NCI-H1092 treated with DMSO at 0.1 percent for 48 hours (cell line): ENCODE results near the gene NAPG.
"Not testable (repeated sequence)": the region's sequence is repeated elsewhere in the genome, so short reads cannot be mapped to it uniquely, and the experiment has no call there.

Source experiments
- DNase-seq: peaks from one replicate; lab custom pipeline; 2025; lab: John Stamatoyannopoulos, UW

Gene NAPG

DNA sequence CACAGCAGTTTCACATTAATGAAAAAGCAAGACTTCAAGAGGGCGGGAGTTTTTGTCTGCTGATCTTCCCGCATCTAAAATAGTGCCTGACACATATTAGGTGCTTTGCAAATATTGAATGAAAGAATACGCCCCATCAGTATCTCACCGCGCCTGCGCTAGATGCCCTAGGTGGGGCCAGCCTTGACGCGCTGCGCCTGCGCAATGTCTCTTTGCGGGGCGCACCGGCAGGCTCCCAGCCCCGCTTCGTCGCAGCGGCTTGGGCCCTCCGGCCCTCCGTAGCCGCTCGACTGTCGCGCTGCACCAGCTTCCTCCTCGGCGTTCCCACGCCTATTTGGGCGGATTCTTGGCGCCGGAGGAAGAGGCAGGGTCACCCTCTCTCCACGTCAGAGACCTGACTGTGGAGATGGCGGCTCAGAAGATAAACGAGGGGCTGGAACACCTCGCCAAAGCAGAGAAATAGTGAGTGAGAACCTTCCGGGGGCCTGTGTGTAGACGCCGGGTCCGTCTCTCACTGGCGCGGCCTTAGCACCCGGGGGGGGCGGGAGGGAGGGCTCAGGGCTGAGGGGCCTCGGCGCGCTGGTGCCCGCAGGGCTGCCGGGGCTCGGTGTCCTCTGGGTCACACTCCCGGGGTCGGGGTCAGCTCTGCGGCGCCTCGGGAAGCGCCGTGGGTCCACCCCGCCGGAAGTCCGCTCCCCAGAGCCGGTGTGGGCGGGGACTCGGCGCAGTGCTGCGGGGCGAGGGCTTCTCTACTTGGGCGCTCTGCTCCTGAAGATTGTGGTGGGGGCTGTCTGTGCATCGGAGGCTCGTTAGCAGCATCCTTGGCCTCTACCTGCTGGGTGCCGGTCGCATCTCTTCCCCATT lies at the start of gene NAPG:
Gene NAPG, plus strand, starts transcription at position 331 of the 864 bp plus-strand sequence. Its CDS starts 76 bp downstream, at position 407.
- DNase-seq = peak; percentile 84

DNA sequence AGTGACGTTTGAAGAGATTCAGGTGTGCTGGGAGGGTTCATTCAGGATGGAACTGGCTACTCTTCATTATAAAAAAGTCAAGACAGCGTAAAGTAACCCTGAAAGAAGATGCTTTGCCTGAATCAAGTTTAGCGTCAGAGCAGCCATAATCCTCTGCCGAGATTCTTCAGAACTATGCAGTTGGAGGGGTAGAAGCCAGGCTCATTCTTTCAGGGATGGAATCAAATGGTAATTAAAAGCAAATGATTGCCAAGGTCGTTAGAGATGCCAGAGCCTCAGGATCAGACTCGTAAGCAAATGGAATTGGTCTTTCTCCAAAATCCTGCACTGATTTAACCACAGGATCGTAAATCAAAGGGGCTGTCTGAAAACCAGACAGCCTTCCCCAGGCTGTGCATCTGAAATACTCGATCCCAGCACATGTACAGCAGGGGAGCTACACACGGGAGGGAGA lies 49.5 kb upstream of the NAPG start:
- DNase-seq = no peak

DNA sequence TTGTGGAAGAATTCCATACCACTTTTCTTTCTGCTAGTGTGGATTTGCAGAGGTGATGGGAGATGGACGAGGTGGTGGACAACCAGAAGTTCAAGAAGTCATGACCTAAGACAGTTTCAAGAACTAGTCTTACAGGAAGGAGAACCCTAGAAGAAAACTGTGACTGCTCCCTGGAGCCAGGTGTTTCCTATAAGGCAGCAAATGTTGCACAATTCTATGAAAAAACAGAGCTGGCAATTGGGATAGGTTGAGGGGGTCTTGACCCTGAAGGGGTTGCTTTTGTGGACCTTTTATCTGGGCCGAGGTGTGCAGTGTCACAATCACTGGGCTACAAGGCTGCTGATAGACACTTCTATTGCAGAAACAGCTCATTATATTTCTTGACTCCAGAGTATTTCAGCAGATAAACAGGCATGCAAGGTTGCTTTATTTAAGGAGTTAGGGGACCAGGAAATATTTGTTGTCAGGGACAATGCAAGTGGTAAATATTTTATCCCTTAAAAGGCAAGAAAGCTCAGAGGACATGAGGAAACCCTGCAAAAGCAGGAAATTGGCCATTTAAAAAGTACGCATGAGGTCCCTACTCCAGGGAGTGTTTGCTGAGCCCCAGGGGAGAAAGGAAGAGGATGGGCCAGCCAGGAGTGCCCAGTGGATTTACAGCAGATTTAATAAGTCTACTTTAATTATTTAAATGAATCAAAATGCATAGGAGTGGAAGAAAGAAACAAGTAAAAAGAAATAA lies 48.5 kb upstream of the NAPG start:
- no peak for DNase-seq

DNA sequence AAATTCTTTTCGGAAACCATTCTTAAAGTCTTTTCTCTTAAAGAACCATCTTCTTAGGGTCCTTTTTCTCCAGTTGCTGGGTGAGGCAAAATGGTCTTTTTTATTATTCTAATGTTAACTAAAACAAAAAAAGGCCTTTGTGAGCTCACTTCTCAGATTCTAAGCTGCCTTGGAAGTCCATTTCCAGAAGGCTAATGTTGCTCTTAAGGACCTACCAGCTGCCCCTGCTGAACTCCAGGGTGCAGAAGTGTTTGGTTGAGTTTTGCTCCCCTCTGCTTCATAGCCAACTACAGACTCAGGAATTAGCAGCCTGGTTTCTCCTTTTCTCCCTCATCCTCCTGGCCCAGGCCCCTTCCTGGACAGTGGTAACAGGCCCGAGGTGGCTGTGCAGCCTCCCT lies 48.0 kb upstream of the NAPG start:
- DNase-seq = no peak

DNA sequence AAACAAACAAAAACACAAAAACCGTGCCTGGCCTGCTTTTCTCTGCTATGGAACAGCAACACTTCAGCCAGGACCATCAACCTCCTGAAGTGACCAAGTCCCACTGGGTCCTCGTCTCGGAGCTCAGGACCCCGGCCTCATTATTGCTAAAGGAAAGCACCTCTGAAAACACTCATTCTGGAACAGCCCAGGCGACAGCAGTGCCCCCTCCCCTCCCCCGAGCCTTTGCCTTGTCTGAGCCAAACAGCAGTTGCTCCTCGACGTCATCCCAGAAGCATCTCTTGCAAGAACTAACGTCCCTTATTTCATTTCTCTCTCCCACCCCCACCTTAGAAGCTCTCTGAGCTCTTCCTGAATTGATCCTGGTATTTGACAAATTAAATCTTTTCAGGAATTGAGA lies 44.0 kb upstream of the NAPG start:
- no peak for DNase-seq

DNA sequence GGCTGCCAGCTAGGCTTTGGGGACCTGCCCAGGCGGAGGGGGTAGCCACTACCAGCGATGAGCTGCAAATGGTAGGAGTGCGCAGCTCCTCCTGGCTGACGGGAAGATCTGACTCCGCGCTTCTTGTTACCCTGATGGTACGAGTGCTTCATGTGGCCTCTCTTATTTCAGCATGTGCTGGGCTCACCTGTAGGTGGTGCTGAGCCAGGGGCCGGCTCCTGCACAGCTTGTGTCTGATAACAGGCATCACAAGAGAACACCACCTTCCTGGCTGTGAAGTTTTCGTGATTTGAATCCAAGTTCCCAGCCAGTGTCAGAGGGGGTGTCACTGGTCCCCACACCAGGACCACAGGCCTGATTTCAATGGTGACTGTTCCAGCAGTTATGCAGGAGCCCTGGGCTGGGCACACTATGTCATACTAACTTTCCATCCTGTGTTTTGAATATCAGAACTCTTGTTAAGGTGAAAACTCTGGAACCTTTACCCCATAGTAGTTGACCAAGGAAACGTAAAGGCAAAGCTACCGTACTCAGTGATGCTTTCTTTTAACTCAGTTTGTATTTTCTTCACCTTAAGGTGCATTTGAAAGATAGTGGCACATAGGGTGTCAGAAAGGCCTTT lies 43.4 kb upstream of the NAPG start:
- no peak for DNase-seq

DNA sequence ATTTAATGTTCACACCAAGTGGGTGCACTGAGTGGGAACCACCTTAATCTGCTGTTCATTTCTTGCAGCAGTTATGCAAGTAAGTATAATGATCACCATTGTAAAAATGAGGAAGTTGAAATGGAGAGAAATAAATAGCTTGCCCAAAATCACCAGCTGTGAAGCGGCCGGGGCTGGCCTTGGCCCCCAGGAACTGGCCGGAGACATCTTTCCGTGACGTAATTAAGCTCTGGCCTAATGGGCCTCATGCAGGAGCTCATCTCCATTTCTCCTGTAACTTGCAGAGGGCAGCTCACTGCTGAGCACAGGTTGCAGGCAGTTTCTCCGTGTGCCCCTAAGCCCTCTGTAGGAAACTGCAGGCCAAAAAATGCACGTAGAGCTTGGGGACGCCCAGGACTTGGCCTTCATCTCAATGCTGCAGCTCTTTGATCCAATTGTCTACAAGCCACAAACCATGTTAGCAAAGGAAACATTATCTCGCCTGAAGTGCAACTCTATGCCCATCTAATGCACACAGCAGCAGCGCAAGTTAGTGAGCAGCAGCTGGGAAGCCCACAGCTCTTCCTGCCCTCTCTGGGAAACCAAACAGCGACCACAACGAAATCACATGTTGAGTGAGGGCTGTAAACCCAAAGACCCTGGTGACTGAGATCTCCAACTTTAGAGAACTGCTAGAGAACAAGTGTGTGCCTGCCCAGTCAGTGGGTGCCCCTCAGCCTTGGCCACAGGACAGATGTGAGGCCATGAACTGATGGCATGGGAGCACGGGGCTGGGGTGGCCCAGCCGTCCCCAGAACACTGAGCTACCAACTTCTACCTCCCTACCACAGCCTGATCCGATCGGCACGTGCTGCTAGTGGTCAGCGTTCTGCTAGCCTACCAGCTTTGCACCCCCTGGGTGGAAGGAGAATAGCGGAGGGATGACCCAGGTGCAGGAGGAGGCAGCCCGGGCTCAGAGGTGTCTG lies 42.6 kb upstream of the NAPG start:
- no peak for DNase-seq

DNA sequence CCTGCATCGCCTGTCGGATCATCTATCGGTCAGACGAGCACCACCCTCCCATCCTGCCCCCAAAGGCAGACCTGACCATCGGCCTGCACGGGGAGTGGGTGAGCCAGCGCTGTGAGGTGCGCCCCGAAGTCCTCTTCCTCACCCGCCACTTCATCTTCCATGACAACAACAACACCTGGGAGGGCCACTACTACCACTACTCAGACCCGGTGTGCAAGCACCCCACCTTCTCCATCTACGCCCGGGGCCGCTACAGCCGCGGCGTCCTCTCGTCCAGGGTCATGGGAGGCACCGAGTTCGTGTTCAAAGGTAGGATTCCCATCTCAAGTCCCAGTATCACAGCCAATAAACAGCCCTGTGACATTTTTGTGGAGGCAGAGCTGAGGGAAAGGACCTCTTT lies 40.4 kb upstream of the NAPG start:
- DNase-seq = no peak

DNA sequence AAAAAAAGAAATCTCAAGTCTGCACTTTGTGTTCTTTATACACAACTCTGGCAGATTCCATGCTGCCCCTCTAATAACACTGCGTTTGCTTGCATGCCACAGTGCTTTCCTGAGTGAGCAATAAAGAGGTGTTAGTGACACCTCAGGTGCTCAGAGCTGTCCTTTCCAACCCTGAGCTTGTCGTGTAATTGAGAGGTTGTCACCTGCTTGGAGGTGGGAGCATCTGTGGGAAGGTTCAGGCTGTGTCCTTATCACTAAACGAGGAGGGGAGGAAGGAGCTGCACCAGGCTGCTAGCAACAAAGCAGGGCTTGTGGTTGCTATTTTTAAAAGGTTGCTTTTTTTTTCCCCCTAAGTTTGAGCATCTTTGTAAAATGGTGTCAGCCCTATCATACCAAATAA lies 39.5 kb upstream of the NAPG start:
- DNase-seq = no peak

DNA sequence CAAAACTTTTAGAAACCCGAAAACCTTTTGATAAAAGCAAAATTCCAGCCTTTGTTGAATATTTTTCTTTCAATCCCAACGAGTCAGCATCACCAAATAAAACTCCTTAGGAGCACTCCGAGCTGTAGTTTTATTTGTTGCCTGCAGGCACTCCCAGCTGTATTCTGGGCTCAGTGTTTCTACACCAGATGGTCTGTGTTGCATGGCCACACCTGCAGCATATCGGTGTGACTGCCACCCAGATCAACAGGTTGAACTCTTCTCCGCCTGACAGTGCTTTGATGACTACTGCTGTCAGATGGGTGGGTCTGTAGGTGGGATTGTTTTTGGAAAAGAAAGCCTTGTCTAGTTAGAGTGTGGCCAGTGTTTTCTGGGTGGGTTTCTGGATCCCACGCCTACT lies 38.7 kb upstream of the NAPG start:
- no peak for DNase-seq

DNA sequence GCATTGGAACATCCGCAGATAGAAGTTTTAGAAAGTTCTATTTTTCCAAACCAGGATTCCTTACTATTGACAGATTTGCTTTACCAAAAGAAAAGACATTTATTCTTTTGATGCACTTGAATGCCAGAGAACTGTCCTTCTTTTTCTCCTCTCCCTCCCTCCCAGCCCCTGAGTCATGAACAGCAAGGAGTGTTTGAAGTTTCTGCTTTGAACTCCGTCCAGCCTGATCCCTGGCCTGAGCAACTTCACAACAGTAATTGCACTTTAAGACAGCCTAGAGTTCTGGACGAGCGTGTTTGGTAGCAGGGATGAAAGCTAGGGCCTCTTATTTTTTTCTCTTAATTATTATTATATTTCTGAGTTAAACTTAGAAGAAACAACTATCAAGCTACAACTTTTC lies 37.8 kb upstream of the NAPG start:
- DNase-seq = no peak

DNA sequence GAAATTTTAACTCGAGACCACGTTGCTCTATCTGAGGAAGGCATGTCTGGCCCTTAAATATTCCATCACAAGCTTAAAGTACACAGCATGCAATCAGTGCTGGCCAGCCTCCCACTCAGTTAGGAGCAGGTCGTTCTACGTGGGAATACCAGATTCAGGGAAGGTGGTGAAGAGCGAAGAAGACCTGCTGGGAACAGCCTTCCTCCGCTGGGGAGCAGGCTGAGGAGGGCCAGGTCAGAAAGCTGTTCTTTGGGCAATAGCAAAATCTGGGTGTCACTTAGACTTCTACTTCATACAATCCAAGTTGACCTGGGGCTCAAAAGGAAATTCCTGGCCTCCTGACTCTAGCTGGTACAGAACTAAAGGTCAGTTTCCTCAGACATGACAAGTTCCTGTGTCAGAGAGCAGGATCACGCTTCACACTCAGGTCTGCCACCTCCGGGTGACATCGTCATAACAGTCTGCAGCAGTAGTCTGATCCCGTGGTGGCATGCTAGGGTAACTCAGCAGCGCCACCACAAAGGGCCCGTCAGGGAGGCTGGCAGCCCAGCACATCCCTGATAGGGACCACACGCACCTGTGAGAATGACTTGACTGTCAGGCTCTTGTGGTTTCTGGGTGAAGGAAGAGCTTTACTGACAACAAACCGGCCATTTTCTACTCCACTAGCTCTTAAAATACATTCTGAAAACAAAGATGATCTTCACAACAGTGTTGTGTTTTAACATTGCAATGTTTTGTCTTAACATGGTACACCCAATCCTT lies 35.2 kb upstream of the NAPG start:
- DNase-seq = no peak

DNA sequence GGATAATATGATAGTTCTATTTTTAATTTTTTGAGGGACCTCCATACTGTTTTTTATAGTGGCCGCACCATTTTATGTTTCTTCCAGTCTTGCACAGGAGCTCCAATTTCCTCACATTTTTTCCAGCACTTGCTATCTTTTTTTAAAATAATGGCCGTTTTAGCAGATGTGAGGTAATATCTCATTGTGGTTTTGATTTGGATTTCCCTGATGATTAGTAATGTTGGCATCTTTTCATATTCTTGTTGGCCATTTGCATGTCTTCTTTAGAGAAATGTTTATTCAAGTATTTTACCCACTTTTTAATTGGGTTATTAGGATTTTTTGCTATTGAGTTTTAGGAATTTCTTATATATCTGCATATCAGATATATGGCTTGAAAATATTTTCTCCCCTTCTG lies 29.9 kb upstream of the NAPG start:
- DNase-seq = no peak

DNA sequence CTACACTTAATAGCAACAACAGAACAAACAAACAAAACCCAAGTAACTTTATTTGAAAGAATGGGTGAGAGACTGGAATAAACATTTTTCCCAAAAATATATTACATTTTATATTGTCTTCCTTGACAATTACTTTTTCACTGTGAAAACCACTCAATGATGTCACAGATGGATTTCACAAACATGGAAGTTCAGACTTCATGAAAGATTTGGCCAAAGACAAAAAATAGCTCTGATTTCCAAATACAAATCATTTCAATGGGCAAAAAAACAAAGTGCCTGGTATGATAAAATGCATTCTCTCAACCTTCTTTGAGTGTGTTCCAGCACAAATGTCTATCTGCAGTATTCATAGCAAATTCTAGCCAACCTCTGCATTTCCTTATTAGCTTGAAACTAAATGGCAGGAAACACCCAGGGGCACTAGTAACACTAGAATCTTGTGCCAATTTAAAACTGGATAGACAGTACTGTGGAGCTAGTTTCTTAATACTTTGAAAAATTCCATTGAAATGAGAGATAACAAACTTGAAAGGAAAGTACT lies 28.5 kb upstream of the NAPG start:
- no peak for DNase-seq

DNA sequence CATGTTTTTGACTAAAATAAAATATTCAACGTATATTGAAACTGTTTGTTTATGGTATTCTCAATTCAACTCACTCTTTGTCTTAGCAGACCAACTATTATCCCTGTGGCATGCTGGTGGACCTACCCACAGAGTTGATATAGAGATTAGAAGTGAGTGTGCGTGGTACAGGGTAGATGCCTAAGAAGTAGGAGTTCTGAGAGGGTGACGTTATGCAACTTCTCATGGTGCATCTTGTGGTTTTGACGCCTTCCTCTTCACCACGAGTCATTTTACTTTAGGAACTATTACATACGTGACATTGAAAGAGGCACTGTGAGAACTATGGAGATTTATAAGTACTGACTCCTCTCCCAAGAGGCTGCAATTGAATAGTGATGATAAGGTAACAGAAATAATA lies 26.6 kb upstream of the NAPG start:
- no peak for DNase-seq

DNA sequence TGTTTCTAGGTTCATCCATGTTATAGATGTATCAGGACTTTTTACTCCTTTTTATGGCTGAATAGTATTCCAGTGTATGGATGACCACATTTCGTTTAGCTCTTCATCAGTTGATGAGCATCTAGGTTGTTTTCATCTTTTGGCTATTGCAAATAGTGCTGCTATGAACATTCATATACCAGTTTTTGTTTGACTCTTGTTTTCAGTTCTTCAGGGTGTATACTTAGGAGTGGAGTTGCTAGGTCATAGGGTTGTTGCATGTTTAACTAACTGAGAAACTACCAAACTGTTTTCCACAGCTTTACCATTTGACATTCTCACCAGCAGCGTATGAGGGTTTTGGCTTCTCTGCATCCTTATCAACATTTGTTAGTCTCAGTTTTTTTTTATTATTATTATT lies 25.8 kb upstream of the NAPG start:
- DNase-seq = no peak

DNA sequence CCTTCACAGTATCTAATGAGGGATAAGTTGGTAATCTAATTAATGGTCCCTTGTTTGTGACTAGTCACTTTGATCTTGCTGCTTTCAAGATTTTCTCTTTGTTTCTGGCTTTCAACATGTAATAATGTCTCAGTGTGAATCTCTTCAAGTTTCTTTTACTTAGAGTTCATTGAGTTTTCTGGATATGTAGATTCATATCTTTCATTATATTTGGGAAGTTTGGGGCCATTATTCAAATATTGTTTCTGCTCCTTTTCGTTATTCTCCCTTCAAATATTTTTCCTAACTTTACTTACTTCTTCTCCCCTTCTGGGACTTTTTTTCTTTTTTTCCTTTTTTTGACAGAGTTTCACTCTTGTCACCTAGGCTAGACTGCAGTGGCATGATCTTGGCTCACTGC lies 21.1 kb upstream of the NAPG start:
- DNase-seq = no peak

DNA sequence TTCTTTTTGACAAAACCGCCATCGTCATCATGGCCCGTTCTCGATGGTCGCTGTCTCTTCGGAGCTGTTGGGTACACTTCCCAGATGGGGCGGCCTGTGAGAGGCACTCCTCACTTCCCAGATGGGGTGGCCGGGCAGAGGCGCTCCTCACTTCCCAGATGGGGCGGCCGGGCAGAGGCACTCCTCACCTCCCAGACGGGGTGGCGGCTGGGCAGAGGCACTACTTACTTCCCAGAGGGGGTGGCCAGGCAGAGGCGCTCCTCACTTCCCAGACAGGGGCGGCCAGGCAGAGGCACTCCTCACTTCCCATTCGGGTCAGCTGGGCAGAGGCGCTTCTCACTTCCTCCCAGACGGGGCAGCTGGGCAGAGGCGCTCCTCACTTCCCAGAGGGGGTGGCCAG lies 19.9 kb upstream of the NAPG start:
- not testable (repeated sequence) for DNase-seq

DNA sequence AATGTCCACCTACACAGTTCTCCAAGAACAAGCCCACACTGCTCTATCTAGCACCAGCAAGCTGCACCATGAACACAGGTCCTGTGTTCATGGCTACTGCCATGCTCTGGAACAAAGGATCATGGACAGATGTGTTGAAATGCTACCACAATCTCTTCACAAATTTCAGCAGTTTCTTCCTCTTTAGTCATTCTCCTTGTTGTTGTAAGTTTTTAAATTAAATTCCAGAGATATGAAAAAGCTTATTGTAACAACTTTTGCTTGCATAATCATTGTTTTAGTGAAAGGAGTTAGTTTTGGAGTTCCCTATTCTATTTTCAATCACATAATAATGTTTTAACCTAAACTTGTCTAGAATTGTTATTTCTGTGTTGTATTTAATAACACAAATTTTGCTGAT lies 17.2 kb upstream of the NAPG start:
- DNase-seq = no peak

DNA sequence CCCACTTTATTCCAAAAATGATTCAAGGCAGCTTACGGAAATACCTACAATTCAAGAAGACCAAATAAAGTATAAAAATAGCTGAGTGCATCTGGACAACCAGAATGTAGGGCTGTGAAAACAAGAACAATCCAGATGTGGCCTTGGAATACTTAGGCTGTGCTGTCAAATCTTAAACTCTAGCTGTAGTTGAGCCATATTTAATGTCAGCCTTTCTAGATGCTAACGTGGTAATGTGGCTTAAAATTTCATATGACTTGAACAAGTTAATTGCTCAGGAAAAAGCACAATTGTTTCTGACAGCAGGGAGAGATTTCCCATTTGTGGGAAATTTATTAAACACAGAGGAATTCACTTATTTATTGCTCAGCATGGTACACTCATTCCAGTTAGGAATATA lies 14.6 kb upstream of the NAPG start:
- no peak for DNase-seq

DNA sequence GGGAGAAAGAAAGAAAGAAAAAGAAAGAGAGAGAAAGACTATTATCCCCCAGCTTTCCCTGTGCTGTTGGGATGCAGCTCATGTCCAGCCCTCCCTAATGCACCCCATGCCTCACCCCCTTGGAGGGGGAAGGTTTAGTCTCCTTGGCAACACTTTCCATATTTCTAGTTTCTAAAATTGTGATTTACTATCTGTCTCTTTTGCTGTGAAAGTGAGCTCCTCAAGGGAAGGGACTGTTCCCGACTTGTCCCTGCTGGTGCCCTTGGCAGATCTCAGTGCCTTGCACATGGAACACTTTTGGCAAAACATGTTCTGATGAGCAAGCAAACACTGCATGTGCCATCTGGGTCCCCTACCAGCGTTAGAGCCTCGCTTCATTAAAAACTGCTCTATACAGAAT lies 11.7 kb upstream of the NAPG start:
- no peak for DNase-seq
